Inflammatory macrophage (primary cell): Measurements from ENCODE around the gene DCXR.

ENCODE experiments used
- DNase-seq, 2 donors: peaks; one replicate each; pipeline ENCODE4 v3.0.0-alpha.2; 2020 to 2022

DCXR gene

DNA sequence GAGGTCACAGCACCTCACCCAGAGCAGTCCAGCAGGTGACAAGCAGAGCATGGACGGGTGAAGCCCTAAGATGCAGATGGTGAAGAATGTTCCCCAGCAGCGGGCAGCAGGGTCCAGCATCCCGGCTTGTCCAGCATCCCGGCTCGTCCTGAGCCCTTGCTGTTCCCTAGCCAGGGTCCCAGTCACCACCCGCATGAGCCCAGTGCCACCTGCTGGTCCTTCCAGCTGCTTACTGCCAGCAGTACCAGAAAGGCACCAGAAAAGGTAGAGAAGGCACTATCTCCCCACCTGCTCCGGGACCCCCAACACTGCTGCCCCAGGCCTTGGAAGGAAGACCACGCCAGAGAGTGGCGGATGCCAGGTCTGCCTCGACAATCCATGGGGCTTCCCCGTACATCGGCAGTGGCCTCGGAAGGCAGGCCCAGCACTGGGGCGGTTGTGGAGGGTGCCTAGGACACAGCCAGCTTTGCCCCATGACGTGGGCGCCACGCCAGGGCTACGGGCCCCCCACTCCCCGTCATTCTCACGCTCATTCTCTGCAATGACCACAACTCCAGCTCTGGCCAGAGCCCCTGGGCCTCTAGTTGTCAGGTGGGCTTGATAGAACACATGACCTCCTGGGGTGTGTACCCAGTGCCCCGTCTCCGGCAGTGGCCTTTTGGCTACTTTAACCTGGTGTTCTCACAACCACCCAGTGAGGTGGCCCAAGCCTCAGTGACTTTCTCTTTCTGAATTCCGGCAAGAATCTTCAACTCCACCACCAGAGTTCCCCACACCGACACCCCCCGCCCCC lies 16.2 kb downstream of the DCXR start:
- peak; percentile 62 to 71 for DNase-seq

DNA sequence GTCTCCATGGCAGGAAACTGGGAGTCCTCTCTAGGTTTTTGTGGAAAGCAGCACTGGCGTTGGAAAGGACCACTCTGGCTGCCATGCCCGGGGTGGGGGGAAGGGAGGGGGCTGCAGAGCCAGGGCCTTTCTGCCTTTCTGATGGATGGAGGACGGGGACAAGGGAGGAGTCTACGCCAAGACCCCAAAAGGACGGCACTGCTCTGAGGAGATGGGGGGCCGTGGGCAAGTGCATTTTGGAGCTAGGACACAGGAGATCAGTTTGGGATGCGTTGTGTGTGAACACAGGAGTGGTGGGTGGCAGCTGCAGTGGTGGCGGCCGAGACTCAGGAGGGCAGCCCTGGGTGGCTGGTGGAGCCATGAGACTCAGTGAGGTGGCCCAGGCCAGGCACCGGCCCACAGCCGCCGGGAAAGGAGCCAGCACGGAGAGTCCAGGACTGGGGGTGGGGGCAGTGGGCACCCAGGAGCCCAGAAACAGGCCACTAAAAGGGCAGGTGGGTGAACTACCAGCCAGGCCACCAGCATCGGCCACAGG lies 16.9 kb downstream of the DCXR start:
- DNase-seq, result no peak

DNA sequence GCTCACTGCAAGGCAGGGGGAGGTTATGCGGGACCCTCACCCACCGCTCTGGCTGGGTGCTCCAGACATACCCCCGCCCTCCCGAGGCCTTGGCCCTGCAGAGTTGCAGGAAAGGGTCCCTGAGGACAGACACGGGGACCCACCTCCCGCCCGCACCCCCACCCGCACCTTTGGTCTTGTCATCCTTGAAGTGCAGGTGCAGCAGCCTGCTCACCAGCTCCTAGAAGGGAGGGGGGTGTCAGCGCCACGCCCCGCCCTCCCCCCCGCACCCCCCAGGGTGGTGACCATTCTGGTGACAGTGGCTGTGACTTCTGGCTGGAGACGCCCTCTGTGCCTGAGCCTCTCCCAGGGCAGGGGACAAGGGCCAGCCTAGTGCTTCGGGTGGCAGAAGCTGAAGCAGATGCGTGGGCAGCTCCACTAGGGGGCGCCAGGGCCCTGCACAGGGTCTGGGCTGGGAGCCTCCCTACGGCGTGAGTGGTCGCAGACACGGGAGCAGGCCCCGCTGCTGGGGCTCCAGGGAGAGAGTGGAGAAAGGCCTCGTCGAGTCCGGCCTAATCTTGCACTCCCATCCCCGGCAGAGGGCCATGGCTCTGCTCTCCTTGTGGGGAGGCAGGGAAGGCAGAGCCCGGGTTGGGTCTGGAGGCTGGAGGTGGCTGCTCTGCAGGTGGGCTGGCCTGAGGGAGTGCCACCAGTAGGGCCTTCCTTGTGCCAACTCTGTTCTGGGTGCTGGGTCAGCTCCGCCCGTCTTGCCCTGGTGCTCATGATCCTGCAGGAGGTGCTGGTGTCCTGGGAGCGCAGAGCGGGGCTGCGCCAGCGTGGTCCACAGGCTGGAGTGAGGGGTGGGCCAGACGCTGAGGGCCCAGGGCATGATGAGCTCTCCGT lies 17.6 kb downstream of the DCXR start:
- DNase-seq, result peak; percentile 55 to 66

DNA sequence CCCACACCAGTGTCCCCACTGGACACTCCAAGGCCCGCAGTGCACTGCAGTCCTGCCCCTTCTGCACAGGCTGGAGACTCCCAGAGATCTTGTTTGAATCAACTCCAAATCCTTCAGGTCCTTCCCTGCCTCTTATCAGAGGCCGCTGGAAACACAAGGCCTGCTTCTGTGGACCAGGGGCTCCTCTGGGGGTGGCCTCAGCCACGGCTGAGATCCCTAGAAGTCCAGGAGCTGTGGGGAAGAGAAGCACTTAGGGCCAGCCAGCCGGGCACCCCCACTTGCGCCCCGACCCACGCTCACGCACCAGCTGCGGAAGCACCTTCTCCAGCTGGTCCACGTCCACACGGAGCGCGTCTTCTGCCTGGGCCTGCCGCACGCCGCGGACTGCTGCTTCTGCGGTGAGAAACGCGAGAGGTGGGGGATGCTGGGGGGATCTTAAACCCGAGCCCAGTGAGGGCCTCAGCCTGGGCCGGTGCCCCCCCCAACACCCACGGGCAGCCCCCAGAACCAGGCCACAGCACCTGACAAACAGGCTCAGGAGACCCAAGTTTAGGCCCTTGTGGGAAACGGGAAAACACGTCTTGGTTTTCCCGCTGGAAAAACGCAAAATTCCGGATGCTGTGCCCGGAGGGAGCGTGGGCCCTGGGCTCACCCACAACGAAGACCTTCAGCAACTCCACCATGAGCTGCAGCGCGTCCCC lies 18.4 kb downstream of the DCXR start:
- no peak for DNase-seq

DNA sequence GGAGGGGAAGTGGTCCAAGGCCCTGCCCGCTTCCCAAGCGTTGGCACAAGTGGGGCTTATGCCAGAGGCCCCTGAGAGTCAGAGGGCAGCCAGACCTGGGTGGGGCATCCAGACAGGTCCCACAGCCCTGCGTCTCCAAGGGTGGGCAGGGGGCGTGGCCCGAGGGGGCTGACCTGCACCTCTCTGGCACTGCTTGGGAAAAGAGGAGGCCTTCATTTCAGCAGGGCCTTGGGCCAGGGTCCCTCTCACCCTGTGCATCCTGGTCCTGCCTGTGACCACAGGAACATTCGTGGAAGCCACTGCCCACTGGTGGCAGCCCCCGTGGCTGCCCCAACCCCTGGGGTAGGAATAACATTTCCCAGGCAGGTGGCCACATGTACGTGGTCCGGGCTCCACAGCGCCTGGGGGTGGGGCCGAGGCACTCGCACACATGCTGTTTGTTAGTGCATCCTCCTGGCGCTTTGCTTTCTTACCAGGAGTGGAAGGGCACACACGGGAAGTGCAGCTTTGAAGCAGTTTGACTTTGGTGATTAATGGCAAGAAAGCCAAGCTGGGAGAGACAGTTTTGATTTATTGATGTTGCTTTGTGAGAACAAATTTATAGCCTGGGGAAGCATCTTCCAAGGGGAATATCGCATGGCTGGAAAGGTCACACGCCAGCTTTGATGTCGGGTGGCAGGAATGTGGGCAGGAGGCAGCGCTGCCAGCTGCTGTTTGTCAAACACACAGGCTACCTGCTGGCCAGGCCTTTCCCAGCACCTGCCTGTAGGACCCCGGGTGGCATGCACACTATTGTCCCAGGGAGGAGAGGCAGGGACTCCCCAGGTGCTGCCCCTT lies 19.1 kb downstream of the DCXR start:
- no peak for DNase-seq

DNA sequence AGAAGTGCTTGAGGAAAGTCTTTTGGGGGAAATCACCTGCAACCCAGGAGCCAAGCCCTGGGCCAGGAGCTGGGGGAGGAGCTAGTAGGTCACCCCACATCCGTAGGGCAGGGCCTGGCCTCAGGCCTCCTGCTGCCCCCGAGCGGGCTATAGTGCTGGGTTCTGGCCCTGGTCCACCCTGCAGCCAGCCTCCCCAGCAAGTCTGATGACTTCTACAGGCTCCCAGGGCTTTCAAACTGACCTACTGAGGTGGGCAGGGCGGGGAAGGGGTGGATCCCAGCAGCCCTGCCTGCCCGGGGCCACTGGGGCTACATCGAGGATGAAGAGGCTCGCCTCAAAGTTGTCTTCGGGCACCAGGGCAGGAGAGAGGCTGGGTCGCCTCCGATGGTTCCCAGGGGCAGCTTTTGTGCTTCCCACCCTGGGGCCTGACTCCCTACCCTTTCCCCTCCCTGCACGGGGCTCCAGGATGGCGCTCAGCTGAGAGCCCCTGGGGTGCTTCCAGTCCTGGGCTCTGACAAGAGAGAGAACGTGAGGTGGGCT lies 19.8 kb downstream of the DCXR start:
- no peak for DNase-seq

DNA sequence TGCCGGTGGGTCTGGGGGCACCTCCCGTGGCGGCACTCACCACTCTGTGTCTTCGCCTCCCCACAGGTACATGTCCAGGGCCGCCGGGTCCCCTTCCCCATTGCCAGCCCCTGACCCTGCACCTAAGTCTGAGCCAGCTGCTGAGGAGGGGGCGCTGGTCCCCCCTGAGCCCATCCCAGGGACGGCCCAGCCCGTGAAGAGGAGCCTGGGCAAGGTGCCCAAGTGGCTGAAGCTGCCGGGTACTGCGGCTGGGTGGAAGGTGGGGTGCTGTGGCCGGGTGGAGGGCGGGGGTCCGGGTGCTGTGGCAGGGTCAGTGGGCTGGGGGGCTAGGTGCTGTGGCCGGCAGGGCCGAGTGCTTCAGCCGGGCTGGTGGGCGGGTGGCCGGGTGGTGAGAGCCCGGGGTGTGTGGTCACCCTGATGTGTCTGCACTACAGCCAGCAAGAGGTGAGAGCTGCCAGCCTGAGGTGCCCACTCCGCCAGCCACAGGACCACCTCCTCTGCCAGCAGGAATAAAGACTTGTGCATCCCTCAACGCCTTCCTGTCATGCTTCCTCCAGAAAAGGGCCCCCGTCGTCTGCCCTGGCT lies 20.5 kb downstream of the DCXR start:
- no peak for DNase-seq

DNA sequence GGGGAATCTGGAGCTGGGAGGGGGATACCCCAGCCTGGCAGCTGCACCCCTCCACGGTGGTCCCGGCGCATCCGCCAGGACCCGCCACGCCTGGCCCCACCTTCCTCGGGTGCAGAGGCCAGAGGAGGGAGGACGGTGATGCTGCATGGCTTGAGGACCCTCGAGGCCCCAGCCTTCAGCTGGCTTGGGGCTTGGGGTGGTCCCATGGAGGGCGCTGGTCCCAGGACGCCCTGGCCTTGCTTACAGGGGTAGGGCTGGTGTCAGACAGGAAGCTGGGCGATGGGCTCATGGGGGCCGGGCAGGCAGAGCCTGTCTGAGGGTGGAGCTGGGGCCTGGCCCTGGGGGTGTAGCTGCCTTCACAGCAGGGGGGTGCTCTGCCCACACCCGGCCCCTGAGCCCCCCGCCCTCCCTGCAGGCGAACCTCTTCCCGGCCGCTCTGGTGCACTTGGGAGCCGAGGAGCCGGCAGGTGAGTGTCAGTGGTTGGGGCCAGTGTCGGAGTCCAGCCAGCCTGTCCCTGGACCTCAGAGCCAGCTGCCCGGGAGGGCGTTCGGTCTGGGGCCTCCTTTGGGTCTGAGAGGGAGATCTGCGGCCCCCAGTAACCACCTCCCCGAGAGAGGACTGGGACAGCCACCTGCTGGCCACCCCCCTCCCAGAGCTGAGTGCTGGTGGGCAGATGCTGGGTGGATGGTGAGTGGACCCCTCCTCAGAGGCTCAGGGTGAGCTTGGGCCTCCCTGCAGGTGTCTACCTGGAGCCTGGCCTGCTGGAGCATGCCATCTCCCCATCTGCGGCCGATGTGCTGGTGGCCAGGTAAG lies 21.2 kb downstream of the DCXR start:
- no peak for DNase-seq

DNA sequence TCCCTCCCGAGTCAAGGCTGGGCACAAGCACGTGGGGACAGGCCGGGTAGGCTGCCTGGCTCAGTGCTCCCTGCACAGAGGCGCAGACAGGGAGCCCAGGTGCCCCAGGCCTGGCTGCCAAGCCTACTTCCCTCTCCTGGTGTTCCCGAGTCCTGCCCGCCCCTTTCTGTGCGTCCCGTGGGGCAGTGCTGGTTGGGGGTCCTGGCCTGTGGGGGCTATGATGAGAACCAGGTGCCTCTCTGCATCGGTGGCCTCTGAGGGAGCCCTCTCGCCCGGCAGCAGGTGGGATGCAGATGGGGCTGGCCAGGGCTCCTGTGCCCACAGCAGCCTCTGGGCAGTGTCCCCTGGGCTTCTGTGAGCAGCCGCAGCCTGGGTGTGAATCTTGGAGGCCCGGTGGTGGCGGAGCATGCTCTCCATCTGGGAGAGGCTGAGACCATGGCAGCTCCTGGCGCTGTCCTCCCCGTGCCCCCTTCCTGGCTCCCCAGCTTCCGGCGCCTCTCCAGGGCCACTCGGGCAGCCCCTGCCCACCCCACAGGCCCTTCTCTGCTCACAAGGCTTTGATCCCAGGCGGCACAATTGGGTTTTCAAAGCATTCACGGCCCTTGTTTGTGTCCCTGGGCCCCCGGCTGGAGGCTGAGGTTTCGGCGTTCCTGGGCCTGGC lies 22.1 kb downstream of the DCXR start:
- DNase-seq, result no peak

DNA sequence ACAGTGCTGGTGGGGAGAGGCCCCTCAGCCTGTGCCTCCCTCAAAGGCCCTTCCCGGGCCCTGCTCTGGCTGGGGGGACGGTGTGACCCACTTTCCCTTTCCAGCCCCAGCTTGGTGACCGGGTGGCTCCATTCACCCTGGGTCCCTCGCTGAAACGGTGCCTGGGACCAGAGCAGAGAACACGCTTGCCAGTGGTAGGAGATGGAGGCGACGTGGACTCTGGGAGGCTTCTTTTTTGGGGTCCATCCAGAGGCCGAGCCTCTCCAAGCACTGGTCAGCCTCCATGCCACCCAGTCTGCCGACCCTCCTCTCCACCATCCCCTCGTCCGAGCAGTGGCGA lies 22.6 kb downstream of the DCXR start:
- DNase-seq, result no peak

DNA sequence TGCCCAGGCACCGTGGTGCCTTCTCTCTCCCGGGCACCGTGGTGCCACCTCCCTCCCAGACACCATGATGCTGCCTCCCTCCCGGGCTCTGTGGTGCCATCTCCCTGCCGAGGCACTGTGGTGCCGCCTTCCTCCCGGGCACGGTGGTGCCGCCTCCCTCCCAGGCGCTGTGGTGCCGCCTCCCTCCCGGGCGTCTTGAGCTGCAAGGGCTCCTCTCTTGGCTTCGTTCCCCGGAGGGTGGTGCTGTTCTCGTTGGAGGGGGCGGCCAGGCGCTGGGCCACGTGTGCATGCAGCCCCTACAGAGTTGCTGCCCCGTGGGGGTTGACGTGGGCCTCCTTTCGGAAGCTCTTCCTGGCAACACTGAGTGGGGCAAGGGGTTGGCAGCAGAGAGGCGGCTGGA lies 23.1 kb downstream of the DCXR start:
- DNase-seq, result no peak

DNA sequence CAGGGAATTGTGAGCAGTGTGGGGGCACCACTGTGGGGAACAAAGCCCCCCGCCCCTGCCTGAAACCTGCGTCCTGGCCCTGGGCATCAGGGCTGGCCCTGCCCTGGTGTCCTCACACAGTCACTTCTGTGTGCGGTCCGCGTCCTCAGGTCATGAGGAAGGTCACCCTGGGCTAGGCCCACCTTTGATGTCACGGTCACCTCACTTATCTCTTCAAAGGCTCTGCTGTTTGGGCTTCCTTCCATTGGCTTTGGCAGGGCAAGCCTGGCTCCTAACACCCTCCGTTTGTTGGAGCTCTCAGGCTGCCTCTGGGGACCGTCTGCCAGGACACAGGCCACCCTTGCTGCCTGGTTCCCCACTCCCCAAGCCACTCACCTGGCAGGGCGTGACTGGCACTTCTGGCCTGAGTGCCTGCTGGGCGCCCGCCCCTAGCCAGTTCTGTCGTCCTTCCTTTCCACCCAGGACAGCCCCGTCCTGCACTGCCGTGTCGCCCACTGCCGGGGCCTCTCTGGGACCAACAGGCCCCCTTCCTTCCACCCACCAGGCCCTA lies 23.6 kb downstream of the DCXR start:
- no peak for DNase-seq

DNA sequence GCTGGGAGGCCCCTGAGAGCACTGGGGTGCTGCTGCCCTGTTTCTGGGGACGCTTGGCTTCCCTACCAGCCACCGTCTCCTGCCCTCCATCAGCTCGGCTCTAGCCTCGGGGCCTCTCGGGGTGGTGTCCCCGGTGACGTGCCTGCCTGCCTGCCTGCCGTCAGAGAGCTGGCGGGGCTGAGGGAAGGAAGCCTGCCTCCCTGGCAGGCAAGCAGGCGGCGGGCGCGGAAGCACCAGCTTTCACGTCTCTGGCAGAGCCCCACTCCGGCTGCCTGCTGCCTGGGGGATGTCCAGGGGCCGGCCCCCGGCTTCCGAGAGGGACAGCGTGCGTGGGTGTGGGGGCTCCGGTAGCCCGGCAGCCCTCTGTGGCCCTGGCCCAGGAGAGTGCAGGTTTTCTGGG lies 24.2 kb downstream of the DCXR start:
- no peak for DNase-seq

DNA sequence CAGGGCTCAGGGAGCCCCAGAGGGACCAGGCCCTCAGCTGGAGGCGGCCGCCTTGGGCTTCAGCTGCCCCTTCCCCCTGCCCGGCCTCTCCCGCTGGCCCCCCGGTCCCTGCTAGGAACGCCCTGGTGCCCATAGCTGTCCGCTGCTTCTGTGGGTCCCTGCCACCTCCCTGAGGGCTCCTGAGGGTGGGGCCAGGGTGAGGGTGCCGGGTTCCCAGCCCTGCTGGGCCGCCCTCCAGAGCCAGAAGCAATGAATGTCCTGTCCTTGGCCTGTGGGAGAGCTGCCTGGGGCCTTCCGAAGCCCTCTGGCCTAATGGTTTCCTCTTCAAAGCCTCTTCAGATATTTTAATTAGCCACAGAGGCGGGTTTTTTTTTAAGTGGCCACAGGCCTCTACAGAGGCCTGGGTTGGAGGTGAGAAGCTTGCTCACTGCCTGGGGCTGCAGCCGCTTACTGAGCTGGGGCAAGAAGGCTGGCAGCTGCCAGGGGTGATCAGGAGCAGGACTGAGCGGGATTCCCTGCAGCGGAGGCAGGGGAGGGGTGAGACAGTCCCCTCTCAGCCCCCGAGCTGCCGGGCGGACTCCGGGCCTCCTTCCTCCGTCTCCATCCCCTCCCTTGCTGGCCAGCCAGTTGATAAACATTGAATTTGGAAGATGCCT lies 24.7 kb downstream of the DCXR start:
- DNase-seq, result no peak

DNA sequence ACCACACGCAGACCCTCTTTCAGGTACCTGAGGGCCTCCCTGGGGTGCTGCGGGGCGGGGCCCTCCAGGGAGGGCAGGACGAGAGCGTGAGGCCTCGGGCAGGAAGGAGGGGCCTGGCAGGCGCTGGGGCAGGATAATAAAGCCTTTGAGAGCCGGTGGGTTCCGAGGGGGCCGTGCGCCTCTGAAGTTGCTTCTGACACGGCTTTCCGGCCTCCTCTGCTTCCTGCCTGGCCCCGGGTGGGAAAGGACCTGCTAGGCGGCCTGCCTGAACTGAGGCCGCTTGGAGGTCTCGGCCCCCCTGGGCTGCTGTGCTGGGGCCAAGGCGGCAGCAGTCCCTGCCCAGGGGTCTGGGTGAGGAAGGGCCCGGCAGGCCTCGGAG lies 25.2 kb downstream of the DCXR start:
- no peak for DNase-seq

DNA sequence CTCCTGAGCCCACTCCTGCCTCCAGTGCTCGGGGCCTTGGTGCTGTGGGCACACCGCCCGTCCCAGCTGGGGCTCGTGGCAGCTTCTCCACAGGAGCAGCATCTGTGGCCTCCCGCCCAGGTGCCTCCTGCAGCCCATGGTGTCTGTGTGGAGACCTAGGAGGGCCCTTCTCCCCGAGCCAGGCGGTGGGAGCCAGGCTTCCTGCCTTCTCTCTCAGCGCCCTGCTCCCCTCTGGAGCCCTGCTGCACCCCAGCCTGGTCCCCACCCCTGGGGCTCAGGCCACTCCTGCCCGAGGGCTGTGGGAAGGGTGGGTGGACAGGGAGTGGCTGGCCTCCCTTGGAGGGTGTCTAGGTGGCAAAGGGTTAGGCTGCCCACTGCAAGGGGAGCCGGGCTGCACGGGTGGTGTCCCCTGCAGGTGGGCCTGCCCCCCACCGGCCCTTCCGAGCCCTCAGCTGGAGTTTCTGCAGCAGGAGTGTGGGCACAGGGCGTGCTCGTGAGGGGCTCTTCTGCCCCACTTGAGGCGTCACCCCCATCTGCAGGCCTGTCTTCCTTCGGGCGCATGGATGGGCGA lies 25.8 kb downstream of the DCXR start:
- DNase-seq, result no peak

DNA sequence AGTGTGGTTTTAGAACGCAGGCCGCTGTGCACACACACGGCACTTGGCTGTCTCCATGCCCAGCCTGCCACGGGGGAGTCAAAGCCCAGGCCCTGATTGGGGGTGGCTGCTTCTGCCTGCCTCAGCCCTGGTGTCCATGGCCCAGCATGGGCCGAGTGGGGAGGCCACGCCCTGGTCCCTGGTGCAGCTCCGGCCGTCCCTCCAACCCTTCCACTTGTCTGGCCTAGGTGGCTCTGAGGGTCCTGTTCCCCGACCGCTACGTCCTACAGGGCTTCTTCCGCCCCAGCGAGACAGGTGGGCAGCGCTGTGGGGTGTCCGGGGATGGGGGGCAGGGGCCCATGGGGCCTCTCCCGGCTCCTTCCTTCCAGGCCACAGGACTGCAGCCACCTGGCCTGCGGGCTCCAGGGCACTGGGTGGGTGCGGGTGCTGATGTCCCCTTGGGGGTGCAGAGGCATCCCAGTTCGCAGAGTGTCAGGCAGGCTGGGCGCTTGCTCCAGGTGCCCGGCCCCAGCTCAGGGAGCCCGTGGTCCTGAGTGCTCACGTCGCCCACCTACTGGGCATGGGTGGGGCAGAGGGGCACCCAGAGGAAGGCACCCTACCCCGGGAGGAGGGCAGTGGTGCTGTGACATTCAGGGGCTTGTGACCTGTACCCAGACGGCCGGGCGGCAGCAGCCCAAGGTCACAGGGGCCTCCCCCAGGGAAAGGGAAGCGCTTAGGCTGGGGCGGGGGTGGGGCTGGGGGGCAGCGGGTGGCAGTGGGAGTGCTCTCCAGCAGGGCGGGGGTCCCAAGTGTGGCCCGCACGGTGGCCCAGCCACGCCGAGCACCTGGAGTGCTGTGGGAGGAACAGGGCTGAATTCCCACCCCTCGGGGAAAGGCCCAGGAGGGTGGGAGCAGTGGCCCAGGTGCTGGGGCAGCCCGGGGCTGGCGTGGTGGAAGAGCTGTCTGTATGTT lies 26.6 kb downstream of the DCXR start:
- DNase-seq, result no peak

DNA sequence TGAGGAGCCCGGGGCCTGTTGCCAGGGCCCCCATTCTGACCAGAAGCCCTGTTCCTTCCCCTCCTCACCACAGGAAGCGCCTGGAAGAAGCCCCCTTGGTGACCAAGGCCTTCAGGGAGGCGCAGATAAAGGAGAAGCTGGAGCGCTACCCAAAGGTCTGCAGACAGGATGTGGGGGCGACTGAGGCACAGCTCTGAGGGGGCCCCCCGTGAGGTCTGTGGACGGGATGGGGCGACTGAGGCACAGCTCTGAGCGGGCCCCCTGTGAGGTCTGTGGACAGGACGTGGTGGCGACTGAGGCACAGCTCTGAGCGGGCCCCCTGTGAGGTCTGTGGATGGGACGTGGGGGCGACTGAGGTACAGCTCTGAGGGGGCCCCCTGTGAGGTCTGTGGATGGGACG lies 28.1 kb downstream of the DCXR start:
- no peak for DNase-seq
